GM04503 (cell line): ENCODE data around the gene BAIAP2L2.

Experiments used
- DNase-seq: peaks from one replicate; pipeline ENCODE4 v3.0.0-alpha.2; 2012; ENCODE audit warnings: low read depth

Gene BAIAP2L2

GRCh38 chr22:38107692-38108515 lies 2.6 kb downstream of the BAIAP2L2 start:
- no peak for DNase-seq

DNA sequence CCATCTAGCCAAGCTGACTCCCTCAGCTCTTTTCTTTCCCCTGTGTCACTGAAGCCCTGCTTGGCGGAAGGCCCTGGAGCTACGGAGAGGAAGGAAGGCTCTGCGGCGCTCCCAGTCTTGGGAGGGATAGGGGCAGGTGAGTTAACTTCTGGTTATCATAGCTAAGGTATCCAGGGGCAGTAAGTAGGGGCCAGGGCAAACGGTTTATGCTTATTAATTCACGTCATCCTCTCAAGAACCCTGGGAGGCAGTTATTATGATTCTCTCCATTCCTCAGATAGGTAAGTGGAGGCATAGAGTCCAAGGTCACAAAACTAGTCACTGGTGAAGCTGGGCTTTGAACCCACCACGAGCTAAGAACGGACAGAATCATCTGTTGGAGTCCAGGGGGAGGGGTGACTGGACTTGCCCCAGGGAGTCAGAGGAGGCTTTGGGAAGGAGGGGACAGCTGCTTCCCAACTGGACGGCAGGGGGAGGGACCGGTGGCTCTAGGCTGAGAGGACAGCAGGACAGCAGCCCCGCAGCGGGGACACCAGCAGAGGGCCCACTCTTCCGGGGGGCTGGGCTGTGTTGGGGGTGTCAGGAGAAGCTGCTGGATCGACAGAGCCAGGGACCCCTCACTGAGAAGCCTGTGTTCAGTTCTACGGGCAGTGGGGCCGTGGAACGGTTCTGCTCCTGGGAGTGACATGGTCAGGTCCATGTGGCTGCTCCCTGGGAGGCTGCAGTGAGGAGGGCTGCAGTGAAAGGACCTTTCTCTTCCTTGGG lies 3.5 kb downstream of the BAIAP2L2 start:
- DNase-seq, result no peak

DNA sequence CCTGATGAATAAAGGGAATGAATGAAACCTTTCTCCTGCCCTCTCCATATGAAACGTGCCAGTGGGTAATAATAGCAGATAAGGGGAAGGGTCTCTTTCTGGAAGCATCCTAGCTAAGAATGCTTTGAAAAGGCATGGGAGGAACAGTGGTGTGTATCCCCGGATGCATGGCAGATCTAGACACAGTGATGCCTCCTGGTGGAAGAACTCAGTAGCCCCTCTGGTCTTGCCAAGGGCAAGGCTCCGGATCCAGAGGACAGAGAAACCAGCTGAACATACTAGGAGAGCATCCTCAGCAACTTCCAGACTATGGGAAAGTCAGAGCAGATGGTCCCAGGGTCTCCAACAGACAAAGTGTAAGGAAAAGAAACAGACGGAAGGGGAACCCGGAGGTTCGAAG lies 6.4 kb downstream of the BAIAP2L2 start:
- DNase-seq, result no peak

- DNase-seq, result no peak
These were observed 6.8 kb downstream of the BAIAP2L2 start for GRCh38 chr22:38103641-38104040.

GRCh38 chr22:38098410-38099249 lies 11.9 kb downstream of the BAIAP2L2 start:
- peak; percentile 22 for DNase-seq

- no peak for DNase-seq
These were observed 12.7 kb downstream of the BAIAP2L2 start for GRCh38 chr22:38097557-38098409.

GRCh38 chr22:38097058-38097457 lies 13.4 kb downstream of the BAIAP2L2 start:
- no peak for DNase-seq

DNA sequence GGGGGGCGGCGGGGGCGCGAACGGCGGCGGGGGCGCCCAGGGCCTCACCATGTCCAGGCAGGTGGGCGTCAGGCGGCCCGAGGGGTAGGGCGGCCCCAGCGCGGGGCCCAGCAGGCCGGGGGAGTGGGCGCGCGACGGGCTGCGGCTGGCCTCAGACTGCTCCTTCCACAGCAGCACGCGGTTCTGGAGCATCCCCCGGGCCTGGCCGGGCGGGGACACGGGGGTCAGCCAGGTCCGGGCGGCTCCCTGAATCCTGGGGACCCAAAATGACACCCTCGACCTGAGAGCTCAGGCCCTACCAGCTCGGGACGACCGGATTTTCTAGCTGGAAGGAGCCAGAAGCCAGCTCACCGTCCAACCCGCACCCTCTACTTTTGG lies 21.0 kb downstream of the BAIAP2L2 start:
- no peak for DNase-seq

- DNase-seq, result no peak
These were observed 21.6 kb downstream of the BAIAP2L2 start for GRCh38 chr22:38088629-38089473.

DNA sequence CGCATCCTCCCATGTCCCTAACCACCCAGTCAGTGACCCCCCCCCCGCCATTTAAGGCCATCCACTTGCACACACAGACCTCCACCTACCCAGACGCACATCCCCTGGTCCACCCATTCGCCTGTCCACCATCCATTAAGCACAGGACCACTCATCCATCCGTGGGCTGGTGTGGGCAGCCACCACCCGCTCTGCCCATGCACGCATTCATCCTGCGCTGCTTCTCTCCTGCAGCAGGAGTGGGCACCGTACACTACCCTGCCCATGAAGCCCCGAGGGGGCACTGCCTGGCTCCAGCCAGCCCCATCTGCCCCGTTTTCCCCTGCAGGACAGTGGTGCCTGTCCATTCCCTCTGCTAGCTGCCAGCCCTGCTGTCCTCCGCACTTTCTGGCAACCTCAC lies 22.6 kb downstream of the BAIAP2L2 start:
- no peak for DNase-seq

DNA sequence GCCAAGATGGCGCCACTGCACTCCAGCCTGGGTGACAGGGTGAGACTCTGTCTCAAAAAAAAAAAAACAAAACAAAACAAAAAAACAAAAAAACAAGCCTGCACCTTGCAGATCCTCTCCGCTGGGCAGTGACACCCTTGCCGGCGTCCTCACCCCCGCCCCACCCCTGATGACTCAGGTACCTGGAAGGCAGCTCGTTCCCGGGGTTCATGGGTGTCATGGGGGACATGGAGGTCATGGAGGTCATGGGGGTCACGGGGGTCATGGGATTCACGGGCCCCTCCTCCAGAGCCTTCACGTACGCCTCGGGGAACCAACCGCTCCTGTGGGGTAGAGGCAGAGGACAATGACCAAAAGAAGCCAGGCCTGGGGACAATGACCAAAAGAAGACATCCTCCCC lies 23.5 kb downstream of the BAIAP2L2 start:
- DNase-seq, result no peak

GRCh38 chr22:38086001-38086845 lies 24.3 kb downstream of the BAIAP2L2 start:
- no peak for DNase-seq

GRCh38 chr22:38085501-38085900 lies 25.0 kb downstream of the BAIAP2L2 start:
- DNase-seq, result no peak

GRCh38 chr22:38085056-38085455 lies 25.4 kb downstream of the BAIAP2L2 start:
- DNase-seq, result no peak

GRCh38 chr22:38083931-38084631 lies 26.4 kb downstream of the BAIAP2L2 start, which contains the start of gene SLC16A8:
SLC16A8 (minus strand) TSS chr22:38084184; CDS start chr22:38082873, 1,311 bp downstream.
- no peak for DNase-seq

DNA sequence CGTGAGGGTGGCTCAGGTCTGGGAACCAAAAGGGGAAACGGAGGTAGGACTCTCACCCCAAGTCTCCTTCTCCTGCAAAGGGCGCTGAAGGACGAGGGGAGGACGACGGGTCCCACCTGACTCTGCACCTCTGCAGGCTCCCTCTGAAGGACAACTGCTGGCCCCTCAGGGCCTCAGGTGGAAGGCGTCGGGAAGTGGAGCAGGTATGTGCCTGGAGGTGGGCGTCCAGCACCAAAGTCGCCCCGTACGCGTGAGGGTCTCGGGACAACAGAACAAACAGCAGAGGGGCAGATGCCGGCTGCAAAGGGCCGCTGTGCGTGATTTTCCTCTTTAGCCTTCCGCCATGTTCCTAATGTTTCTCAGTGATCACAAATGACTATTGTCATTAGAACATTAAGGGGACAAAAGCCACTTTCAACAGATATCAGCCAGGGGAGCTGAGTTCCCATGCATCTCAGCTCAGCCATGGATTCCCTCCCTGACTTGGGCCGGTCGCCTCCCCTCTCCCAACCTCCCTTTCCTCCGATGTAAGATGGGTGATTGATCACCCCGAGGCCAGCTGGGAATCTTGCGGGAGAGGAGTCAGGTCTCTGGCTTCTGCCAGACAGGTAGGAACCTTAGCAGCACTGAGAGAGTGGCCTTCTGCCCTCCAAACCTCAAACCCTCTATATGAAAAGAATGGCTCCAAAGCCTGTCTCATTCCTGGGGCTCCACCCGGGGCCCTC lies 27.3 kb downstream of the BAIAP2L2 start:
- no peak for DNase-seq

DNA sequence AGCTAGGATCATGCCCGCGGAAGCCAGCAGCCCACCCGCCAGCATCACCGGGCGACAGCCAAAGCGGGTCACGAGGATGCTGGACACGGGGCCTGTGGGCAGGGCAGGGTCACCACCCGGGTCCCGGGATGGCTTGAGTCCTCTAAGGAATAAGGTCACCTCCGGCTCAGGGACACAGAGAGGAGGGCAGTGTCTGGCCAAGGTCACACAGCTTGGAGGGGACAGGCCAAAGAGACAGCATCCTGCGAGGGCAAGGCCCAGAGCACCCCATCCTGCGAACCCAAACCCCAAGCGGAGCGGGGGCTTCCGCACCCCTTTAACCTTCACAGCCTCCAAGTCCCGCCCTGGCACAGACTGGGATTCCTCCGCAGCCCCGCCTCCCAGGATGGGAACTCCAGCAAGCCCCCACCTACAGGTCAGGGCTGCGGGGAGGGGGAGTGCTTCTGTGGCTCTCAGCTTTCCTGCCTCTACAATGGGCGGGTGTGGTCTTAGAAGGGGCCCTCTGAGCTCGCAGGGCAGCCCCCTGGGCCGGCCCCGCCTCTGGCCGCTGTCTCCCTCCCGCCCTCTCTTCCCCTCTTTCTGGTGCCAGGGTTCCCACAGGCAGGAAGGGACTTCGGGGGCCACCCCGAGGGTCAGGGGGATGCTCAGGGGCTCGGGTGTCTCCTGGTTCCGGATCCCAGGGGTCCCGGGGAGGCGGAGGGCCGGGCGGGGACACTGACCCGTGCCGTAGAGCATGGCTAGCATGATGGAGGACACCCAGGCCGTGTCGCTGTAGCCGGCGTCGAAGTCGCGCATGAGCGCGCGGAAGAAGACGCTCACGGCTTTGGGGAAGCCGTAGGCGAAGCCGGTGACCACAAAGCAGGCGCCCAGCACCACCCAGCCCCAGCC lies 28.3 kb downstream of the BAIAP2L2 start:
- DNase-seq, result no peak
